ENCODE measurements around the gene SLC37A2. TPM values are rescaled to one million over a fixed set of nuclear protein-coding genes. Genes with fewer than 3 reads are reported as not detected.

SLC37A2 gene
- total and polyA plus RNA-seq, 2 donors (not counting 3 experiments of a cell fraction or from before 2014, with no cell fraction given) = 1.1 to 1.7 TPM

DNA sequence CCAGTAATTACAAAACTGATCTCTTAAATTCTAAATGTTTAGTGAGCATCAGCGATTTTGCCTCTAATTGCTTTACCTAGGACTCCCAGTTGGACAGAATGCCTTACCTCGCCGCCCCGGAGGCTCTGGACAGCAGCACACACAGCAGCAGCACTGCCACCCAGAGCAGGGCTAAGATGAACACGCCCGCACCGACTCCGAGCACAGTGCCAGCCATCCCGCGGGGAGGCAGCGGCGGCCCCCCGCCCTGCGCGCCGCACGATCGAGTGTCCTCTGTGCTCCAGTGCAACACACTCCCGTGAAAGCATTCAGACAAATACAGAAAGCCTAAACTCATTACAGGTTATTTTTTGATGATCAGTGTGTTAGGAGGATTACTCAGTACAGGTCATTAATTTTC is 38.9 kb downstream of the SLC37A2 start:
- H3K36me3 ChIP-seq (ENCODE audit: control insufficient read depth in 2 of 2, extremely low read depth in 1 of 2, insufficient read depth in 2 of 2, low read length in 2 of 2) = peaks cover 0 to 5% of the 10 kb centered on the region in 2 experiments
- CTCF ChIA-PET = no interaction called here
- H4K20me1 ChIP-seq (replicated peaks; ENCODE audit: control insufficient read depth, extremely low read depth, insufficient read depth, low read length) = no peaks in the 10 kb centered on the region
- no peak overlapping the region for H3K4me2 ChIP-seq (ENCODE audit: insufficient read depth, low read length)
- H3K9me3 ChIP-seq (replicated peaks; ENCODE audit: control insufficient read depth, insufficient read depth, low read length) = no peaks in the 10 kb centered on the region
- no peaks in the 10 kb centered on the region for H3K4me1 ChIP-seq (ENCODE audit: control insufficient read depth, extremely low read depth, insufficient read depth, low read length)
- no peaks in the 10 kb centered on the region for H3K79me2 ChIP-seq (ENCODE audit: control insufficient read depth, insufficient read depth, low read length)
- H2AFZ ChIP-seq (ENCODE audit: low read depth, low read length) = no peak overlapping the region
- FAIRE-seq = no peak
- H3K27ac ChIP-seq (ENCODE audit: insufficient read depth, low read depth, low read length) = no peak overlapping the region
- POLR2A ChIA-PET = no interaction called here
- DNase-seq (ENCODE audit: low read depth, low spot score) = no peak
- H3K9ac ChIP-seq (replicated peaks; ENCODE audit: extremely low read depth, insufficient read depth, low read length) = no peak overlapping the region
- dilution Hi-C loops (cut with MboI; ENCODE audit: extremely low pct_ligation_motif_present, low sequenced_read_pairs) = no loop called here
- no TSS peak for BruUV-seq (replicated peaks)
- no peak for TF ChIP-seq EZH2 (IDR thresholded peaks at IDR 0.05; ENCODE audit: borderline replicate concordance, low read depth, low read length, severe bottlenecking)
- no peak for TF ChIP-seq FOS (IDR thresholded peaks at IDR 0.05; ENCODE audit: borderline replicate concordance, insufficient read depth, low read length)
- TF ChIP-seq, protein P1, sequence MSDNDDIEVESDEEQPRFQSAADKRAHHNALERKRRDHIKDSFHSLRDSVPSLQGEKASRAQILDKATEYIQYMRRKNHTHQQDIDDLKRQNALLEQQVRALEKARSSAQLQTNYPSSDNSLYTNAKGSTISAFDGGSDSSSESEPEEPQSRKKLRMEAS (IDR thresholded peaks at IDR 0.05; ENCODE audit: insufficient read depth, insufficient read length) = no peak
- TF ChIP-seq POLR2A (IDR thresholded peaks at IDR 0.05; ENCODE audit: low read depth, low read length) = no peak
- TF ChIP-seq MYC (IDR thresholded peaks at IDR 0.05; ENCODE audit: low read depth, low read length) = no peak
- TF ChIP-seq JUN (IDR thresholded peaks at IDR 0.05; ENCODE audit: borderline replicate concordance, insufficient read depth, insufficient read length, low read depth) = no peak
- no peak for TF ChIP-seq POLR2AphosphoS5 (IDR thresholded peaks at IDR 0.05; ENCODE audit: insufficient read depth, low read depth, low read length)
- TF ChIP-seq, protein P2, sequence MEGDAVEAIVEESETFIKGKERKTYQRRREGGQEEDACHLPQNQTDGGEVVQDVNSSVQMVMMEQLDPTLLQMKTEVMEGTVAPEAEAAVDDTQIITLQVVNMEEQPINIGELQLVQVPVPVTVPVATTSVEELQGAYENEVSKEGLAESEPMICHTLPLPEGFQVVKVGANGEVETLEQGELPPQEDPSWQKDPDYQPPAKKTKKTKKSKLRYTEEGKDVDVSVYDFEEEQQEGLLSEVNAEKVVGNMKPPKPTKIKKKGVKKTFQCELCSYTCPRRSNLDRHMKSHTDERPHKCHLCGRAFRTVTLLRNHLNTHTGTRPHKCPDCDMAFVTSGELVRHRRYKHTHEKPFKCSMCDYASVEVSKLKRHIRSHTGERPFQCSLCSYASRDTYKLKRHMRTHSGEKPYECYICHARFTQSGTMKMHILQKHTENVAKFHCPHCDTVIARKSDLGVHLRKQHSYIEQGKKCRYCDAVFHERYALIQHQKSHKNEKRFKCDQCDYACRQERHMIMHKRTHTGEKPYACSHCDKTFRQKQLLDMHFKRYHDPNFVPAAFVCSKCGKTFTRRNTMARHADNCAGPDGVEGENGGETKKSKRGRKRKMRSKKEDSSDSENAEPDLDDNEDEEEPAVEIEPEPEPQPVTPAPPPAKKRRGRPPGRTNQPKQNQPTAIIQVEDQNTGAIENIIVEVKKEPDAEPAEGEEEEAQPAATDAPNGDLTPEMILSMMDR (IDR thresholded peaks at IDR 0.05; ENCODE audit: extremely low read depth in 1 of 2, insufficient read depth in 1 of 2, low read depth in 1 of 2, low read length in 2 of 2) = no peak
- no peak for TF ChIP-seq GATA2 (IDR thresholded peaks at IDR 0.05; ENCODE audit: insufficient read depth, insufficient read length, low read depth, low read length)
- H3K27me3 ChIP-seq (ENCODE audit: control insufficient read depth in 2 of 2, insufficient read depth in 2 of 2, low read length in 2 of 2) = no peaks in the 10 kb centered on the region
- no peaks in the 10 kb centered on the region for H3K9me1 ChIP-seq (replicated peaks; ENCODE audit: control insufficient read depth, extremely low read depth, insufficient read depth, low read length)
- intact Hi-C loops (cut with micrococcal nuclease) = no loop called here
- H3K4me3 ChIP-seq (replicated peaks in 1 of 3; ENCODE audit: insufficient read depth in 1 of 3, low read depth in 1 of 3, low read length in 3 of 3) = no peak overlapping the region

Data from endothelial cell of umbilical vein (primary cell).